Measurements from ENCODE around the gene COPG2. TPM values are rescaled to one million over a fixed set of nuclear protein-coding genes. Genes with fewer than 3 reads are reported as not detected.

Gene COPG2
- total RNA-seq, 1 donor from 2014 or later: 16.9 TPM

GRCh38 chr7:130689683-130690082, 21.1 kb upstream of the COPG2 start:
- Histone ChIP-seq H3K27ac (no peak overlapping the region), H3K4me1 (no peaks in the 10 kb centered on the region), H3K27me3 (ENCODE audit: low read depth) (no peaks in the 10 kb centered on the region), H3K4me3 (no peak overlapping the region), H3K36me3 (no peaks in the 10 kb centered on the region), H3K9me3 (no peaks in the 10 kb centered on the region)
- intact Hi-C loops (cut with DNase I): no loop called here
- DNase-seq: no peak
- ATAC-seq: no peak
- TF ChIP-seq, protein P1, sequence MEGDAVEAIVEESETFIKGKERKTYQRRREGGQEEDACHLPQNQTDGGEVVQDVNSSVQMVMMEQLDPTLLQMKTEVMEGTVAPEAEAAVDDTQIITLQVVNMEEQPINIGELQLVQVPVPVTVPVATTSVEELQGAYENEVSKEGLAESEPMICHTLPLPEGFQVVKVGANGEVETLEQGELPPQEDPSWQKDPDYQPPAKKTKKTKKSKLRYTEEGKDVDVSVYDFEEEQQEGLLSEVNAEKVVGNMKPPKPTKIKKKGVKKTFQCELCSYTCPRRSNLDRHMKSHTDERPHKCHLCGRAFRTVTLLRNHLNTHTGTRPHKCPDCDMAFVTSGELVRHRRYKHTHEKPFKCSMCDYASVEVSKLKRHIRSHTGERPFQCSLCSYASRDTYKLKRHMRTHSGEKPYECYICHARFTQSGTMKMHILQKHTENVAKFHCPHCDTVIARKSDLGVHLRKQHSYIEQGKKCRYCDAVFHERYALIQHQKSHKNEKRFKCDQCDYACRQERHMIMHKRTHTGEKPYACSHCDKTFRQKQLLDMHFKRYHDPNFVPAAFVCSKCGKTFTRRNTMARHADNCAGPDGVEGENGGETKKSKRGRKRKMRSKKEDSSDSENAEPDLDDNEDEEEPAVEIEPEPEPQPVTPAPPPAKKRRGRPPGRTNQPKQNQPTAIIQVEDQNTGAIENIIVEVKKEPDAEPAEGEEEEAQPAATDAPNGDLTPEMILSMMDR (IDR thresholded peaks at IDR 0.05): no peak

DNA sequence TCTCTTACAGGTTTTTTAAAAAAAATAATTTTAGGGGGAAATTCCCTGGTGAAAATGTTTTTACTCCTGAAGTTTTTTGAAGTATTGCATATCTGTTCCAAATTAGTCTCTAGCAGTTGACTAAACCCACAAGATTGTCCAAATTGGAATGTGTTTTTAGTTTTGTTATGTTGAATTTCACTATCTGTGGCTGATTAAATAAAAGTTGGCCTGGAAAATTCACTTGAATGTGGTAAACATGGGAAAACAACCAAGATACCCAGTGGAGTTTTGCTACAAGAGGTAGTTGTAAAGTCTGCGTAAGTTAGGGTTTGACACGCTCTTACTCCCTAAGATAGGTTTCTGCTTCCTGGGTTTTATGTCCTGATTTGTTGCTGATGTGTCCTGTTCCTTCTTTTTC, 14.5 kb upstream of the COPG2 start:
- DNase-seq (no peak), ATAC-seq (no peak)
- H3K27ac ChIP-seq: no peak overlapping the region
- H3K4me1 ChIP-seq: no peaks in the 10 kb centered on the region
- H3K4me3 ChIP-seq: no peak overlapping the region
- no peaks in the 10 kb centered on the region for H3K36me3 ChIP-seq
- TF ChIP-seq, protein P1 (IDR thresholded peaks at IDR 0.05): no peak
- no peaks in the 10 kb centered on the region for H3K27me3 ChIP-seq (ENCODE audit: low read depth)
- H3K9me3 ChIP-seq: no peaks in the 10 kb centered on the region
- intact Hi-C loops (cut with DNase I): no loop called here

DNA sequence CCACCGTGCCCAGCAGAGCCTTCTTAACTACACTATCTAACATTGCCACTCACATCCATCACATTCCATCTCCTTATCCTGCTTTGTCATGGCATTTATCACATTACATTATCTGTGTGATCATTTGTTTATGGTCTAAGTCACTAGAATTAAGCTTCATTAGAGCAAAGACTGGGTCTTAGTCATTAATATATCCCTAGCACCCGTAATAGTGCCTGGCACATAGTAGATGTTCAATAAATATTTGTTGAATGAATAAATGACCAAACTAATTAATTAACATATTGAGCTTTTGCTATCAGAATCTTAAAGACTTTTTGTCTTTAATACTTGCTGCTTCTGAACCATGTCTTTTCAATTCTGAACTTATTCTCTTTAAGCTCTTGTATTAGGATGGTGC, 5.9 kb upstream of the COPG2 start:
- TF ChIP-seq, protein P1 (IDR thresholded peaks at IDR 0.05): no peak
- no peaks in the 10 kb centered on the region for H3K9me3 ChIP-seq
- H3K36me3 ChIP-seq: no peaks in the 10 kb centered on the region
- ATAC-seq: no peak
- H3K4me1 ChIP-seq: peaks cover 4% of the 10 kb centered on the region
- DNase-seq: no peak
- H3K27me3 ChIP-seq (ENCODE audit: low read depth): no peaks in the 10 kb centered on the region
- H3K27ac ChIP-seq: no peak overlapping the region
- intact Hi-C loops (cut with DNase I): no loop called here
- no peak overlapping the region for H3K4me3 ChIP-seq

GRCh38 chr7:130673066-130673465, 4.5 kb upstream of the COPG2 start:
- no peak overlapping the region for H3K4me3 ChIP-seq
- no peaks in the 10 kb centered on the region for H3K36me3 ChIP-seq
- intact Hi-C loops (cut with DNase I): no loop called here
- DNase-seq: no peak
- H3K4me1 ChIP-seq: peaks cover 9% of the 10 kb centered on the region
- TF ChIP-seq, protein P1 (IDR thresholded peaks at IDR 0.05): no peak
- no peaks in the 10 kb centered on the region for H3K27me3 ChIP-seq (ENCODE audit: low read depth)
- no peaks in the 10 kb centered on the region for H3K9me3 ChIP-seq
- no peak overlapping the region for H3K27ac ChIP-seq
- ATAC-seq: no peak

DNA sequence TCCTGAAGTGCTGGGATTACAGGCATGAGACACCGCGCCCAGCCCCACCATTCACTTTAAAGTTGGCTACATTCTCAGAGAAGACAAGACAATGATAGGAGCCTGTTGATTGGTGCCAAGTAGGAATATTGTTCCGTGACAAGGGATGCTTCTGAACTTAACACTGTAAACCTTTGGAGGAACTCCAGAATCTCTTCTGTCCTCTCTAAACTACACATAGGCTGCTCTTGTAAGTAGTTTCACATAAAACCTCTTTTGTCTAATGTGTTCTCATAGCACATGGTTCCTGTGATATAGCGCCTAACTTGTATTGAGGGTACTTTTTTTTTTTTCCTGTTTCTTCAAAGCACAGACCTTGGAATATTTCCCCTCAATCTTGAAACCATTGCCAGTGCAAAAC, 3.6 kb upstream of the COPG2 start:
- no peak for DNase-seq
- ATAC-seq: no peak
- TF ChIP-seq, protein P1 (IDR thresholded peaks at IDR 0.05): no peak

More for the DNA sequence above, 3.6 kb upstream of the COPG2 start:
- Histone ChIP-seq H3K36me3 (no peaks in the 10 kb centered on the region), H3K27ac (no peak overlapping the region), H3K4me1 (peaks cover 14% of the 10 kb centered on the region), H3K9me3 (no peaks in the 10 kb centered on the region), H3K4me3 (no peak overlapping the region), H3K27me3 (ENCODE audit: low read depth) (no peaks in the 10 kb centered on the region)
- intact Hi-C loops (cut with DNase I): no loop called here

Measured in lower lobe of right lung (tissue), 2 donors.